GM10847 (cell line): ENCODE results near the gene KIDINS220.

Experiments
- POLR2A ChIP-seq: IDR thresholded peaks from 2 replicates; pipeline ENCODE4 v1.6.1; 2011; ENCODE audit not compliant: insufficient read length; ENCODE audit errors: extremely low read depth

Gene KIDINS220

GRCh38 chr2:8682719-8683667 is 154.4 kb downstream of the KIDINS220 start:
- no peak for TF ChIP-seq POLR2A

GRCh38 chr2:8681786-8682692 is 155.4 kb downstream of the KIDINS220 start, which contains the start of gene ID2:
Gene ID2 (plus strand): TSS chr2:8682056. CDS start chr2:8682166, 110 bp downstream.
- peak; percentile 99 for TF ChIP-seq POLR2A

GRCh38 chr2:8680822-8681760 is 156.3 kb downstream of the KIDINS220 start:
- no peak for TF ChIP-seq POLR2A

- no peak for TF ChIP-seq POLR2A
Observed at GRCh38 chr2:8679827-8680731, 157.3 kb downstream of the KIDINS220 start.

GRCh38 chr2:8679567-8679826 is 157.9 kb downstream of the KIDINS220 start:
- TF ChIP-seq POLR2A = no peak
